ENCODE measurements around the gene NELFCD.

DNA sequence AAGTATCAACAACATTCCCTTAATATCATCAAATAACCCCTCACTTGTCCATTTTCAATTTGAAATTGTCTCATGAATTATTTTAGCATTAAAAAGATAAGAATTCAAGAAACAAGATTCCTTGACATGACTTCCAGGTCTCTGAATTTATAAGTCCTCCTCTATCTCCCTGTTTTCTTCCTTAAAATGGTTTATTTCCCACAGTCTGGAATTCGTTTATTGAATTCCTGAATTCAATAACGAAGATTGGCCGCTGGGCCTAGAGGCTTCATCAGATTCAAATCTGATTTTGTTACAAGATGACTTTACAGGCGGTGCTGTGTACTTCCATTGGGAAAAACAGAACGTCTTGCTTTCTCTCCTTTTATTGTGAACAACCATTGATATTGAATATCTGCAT, 48.9 kb upstream of the NELFCD start:
- TF ChIP-seq, protein P1, sequence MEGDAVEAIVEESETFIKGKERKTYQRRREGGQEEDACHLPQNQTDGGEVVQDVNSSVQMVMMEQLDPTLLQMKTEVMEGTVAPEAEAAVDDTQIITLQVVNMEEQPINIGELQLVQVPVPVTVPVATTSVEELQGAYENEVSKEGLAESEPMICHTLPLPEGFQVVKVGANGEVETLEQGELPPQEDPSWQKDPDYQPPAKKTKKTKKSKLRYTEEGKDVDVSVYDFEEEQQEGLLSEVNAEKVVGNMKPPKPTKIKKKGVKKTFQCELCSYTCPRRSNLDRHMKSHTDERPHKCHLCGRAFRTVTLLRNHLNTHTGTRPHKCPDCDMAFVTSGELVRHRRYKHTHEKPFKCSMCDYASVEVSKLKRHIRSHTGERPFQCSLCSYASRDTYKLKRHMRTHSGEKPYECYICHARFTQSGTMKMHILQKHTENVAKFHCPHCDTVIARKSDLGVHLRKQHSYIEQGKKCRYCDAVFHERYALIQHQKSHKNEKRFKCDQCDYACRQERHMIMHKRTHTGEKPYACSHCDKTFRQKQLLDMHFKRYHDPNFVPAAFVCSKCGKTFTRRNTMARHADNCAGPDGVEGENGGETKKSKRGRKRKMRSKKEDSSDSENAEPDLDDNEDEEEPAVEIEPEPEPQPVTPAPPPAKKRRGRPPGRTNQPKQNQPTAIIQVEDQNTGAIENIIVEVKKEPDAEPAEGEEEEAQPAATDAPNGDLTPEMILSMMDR (conservative IDR thresholded peaks at IDR 0.05; ENCODE audit: low read depth, low read length), result no peak
- no peak for TF ChIP-seq EZH2 (IDR thresholded peaks at IDR 0.05; ENCODE audit: borderline replicate concordance, low read depth, low read length, poor library complexity, severe bottlenecking)
